Muscle of back (tissue), 11 donors: ENCODE measurements around the gene SLC6A12. TPM values are rescaled to one million over a fixed set of nuclear protein-coding genes. Genes with fewer than 3 reads are reported as not detected.
"Not testable (repeated sequence)": the region's sequence is repeated elsewhere in the genome, so short reads cannot be mapped to it uniquely, and the experiment has no call there.

Source experiments
- DNase-seq, 3 donors: peaks; one replicate each; pipeline versions ENCODE4 v3.0.0 to v3.0.0-alpha.2; 2013
- polyA plus RNA-seq, 10 donors: library from polyadenylated mRNA; unstranded; fragments of 120-200 nt; gene quantifications; one replicate each; pipeline ENCODE4 v1.2.1, GENCODE V29; 2013; ENCODE audit not compliant: insufficient read length in 10 of 10

SLC6A12 gene
- polyA plus RNA-seq, 10 donors: 0.42 to 1.5 (median 0.65) TPM

DNA sequence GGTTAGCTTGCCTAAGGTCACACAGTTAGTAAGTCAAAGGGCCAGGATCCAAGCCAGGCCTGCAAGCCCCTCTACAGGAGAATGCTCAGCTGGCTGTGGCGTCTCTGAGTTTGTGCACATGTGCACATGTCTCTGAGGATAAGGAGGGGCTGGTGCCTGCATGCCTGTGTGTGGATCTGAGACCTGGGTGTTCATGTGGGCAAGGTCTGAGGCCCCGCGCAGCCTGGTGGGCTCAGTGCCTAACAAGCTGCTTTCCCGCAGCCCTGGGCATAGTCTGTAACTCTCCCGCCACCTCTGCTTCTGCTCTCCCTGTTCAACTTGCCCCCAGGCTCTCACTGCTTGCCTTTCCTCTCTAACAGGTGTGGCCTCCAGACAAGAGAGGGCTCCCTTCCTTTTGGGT lies 4.3 kb upstream of the SLC6A12 start:
- no peak for DNase-seq

DNA sequence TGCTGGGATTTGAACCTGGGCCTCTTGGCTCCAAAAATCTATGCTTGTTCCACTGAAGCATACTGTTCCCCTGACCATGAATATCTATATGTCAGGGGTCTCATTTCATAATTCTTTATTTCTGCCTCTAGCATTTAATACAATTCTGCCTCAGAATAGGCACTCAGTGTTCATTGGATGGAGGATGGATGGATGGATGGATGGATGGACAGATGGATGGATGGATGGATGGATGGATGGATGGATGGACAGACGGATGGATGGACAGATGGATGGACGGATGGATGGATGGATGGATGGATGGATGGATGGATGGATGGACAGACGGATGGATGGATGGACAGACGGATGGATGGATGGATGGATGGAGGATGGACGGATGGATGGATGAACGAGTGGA lies 3.1 kb upstream of the SLC6A12 start:
- not testable (repeated sequence) for DNase-seq

DNA sequence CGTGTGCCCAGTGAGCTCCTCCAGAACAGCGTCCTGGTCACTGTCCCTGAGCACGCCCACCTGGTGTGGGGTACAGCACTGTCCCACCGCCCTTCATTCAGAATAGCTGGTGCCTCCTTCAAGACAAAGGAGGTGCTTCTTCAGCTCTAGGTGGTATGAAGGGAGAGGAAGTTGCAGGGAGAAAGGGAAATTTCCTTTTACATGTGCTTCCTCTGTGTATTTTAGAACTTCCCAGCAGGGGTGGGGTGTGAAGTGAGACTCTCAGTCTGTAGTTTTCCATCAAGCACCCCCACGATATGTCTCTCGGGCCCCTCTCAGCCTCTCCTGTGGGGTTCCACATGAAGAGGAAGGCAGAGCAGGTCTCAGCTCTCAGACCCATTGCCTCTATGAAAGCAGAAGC lies 1.2 kb upstream of the SLC6A12 start:
- DNase-seq: no peak

DNA sequence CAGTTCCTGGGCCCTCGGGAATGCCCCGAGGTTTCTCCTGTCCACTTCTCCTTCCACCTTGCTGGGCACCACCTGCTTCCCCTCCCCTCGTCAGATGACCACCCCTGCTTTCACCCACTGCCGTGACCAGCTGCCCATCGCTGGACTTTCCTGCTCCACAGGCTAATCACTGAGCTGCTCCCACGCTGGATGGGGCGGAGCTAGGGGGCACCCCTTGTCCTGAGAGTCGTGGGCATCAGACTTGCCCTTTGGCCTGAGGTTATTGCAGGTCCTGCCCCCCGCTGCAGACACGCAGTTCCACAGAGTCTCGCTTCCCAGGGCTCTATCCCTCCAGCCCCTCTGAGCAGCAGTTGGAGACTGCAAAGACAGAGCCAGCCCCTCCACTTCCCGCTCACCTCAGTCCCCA lies 427 bp downstream of the SLC6A12 start:
- no peak for DNase-seq

DNA sequence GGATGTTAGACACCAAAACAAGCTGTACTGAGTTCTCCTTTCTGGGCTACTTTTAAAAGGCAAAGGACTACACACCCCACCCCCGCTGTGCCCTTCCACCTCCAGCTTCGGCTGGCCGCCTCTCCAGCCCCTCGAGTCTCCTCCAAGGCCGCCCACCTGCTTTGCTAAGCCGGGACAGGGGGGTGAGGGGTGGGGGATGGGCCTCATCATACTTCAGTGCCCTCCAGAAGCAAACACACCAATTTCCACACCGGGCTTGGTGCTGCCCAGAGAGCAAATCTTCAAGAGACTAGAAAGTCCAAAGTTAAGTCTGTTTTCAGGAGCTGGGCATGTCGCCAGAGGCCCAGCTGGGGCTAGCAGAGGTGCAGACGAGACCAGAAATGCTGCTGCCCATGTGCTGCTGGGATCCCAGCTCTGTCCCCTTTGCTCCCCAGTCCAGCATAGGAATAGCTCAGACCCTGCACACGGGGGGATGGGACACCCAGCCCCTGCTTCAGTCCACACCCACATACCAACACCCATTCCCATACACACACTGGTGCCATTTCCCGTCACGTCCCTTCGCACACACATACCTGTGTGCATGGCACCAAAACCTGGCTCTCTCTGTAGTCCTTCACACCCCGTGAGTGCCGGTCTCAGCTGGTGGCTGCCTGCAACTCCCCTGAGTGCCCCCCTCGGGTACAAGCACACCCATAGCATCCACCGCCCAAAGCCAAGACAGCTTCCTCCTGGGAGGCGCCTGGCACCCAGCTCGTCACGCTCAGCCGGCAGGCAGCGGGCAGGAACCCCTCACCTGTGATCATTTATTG lies 1.0 kb downstream of the SLC6A12 start:
- peak in 2 of 3 donors; percentile 27 to 50 for DNase-seq

DNA sequence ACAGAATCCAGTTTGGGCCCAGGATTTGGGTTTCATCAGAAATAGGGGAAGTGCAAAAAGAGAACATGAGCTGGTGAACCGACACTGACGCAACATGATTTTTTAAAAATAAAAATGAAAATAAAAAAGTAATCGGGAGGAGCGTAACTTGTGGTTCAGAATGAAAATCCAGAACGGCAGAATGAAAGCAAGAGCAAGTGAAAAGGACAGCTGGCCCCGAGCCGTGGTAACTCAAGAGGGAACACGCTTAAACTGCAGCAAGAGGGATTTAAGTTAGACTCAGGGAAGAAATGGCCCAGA lies 1.6 kb downstream of the SLC6A12 start:
- DNase-seq: no peak

DNA sequence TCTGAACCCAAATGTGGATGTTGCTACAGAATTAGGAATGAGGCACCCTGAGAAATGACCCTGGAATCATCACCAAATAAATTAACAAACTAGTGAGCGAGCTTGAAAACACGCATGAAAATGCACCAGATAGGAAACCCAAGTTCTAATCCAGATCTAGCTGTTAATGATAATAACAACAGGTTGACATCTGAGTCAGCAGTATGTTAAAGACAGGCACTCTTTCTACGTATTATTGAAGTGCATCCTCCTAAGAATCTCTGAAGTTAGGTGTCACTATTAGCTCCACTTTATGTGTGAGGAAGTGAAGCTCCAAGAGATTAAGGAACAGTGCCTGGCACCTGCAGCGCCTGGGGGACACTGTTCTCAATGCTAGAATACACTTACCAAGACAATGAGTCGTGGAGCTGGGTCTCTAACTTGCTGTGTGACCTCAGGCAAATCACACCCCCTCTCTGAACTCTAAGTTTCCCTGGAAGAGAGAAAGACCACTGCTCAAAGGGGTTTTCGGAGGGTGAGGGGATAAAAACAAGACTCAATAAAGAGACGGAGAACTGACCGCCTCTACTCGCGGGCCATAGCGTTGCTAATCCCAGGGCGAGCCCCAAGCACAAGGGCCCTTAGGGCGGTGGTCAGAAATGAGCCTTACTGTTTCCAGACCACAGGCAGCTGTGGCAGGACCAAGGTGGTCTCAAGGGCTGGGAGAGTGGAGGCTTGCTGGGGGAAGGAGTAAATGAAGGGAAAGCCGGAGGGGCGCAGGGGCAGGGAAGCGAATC lies 2.1 kb downstream of the SLC6A12 start:
- no peak for DNase-seq

DNA sequence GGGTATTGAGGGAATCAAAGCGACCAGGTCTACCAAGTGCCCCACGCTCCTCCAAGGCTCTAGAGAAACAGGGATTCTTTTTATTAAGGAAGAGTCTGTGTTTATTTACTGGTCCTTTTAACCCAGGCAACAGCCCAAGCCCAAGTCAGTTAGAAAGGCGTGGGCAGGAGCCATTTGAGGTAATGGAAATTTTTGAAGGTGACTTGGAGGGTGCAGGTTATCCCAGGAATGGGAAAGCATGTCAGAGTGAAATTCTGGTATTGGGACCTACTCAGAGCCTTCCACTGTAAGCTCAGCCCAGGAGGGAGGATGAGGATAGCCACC lies 2.9 kb downstream of the SLC6A12 start:
- DNase-seq: no peak

DNA sequence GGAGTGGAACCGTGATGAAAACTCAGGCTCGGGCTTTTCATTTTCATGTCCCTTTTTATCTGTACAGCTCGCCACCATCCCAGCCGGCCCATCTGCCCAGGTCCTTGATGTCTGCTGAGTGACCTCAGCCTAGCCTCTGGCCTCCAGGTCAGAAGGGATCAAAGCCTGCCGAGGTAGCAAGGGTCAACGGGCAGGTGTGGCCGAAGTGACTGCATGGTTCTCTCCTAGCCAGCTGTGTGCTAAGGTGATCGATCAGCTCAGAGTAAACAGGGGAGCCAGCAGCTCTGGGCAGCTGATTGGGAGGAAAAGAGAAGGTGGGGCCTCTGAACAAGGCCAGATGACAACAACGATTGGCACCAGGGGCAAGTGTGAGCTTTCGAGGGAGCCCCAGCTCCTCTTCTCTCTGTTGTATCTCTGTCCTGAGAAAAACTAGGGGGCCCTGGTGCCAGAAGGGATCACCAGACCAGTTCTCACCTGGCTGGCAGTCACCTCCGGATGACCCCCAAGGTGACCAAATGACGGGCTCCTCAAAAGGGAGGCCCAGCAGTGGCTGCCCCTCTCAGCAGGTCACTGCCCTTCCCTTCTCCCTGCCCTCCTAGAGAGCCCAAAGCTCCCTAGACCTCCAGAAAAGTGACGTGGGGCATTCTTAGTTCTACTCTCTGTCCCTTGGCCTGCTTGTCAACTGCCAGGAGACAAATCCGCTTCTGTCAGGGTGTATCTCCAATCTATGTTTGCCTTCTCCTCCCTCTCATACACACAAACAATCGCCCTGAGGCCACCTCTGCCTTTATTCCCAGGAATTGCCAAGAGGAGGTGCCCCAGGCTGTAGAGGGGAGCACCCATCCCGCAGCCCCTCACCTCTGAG lies 3.4 kb downstream of the SLC6A12 start:
- DNase-seq: no peak

DNA sequence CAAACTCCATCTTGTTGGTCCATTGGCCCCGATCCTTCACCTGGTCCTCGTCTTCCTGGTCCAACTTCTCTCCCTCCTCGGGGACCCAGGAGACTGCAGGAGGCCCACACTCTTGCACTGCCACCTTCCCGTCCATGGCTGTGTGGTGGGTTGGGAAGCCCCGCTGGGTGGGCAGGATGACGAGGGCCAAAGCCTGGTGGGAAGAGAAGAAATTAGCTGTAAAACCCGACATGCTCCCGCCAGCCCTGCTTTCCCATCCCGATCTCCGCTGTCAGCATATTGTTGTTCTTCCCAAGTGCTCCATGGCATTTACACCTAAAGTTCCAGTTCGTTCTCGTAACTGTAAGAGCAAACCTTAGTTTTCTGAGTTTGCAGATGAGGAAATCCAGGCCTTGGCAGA lies 4.1 kb downstream of the SLC6A12 start:
- no peak for DNase-seq

DNA sequence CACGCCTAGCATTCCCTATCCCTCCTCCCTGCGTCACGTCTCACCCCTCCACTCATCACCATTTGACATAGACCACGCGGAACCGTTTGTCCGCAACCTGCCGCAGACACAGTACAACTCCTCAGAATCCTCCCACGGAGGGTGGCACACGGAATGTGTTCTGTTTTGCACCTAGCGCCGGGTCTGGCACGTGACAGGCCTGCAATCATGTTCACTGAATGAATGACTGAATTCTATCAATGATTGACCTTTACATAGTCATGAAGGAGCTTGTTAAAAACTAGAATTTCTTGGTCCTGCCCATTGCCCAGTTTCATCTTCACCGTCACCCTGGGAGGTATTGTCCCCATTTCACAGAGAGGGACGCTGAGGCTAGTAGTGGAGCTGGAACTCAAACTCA lies 4.7 kb downstream of the SLC6A12 start:
- DNase-seq: no peak

DNA sequence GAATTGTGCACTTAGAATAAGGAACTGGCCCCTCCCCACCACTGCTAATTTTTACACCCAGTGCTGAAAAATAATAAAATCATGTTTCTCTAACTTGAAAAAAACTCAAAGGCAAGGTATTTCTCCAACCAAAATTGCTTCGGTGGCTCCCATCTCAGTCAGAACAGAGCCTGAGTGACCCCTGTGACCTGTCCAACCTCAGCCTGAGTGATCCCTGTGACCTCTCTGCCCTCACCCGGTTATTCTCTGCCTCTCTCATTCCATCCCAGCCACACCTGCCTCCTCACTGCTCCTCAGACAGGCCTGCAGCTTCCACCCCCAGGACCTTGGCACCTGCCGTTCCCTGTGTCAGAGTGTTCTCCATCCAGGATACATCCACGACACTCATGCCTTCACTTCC lies 5.1 kb downstream of the SLC6A12 start:
- no peak for DNase-seq

DNA sequence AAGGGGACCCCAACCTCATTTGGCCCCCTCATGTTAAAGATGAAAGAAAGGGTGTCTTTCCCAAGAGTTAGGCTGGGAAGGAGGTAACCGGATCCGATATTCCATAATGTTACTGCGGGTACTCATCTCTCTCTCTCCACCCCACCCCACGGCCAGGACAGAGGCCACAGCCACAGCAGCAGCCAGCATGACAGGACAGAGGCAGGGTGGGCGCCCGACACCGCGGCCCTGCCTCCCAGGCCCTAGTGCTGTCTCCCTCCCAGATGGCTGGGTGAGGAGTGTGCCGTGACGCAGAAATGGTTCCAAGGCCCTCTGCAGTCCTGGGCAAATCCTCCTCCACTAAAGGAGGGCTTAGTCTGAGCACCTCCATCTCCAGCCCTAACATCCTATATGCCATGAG lies 6.2 kb downstream of the SLC6A12 start:
- DNase-seq: no peak

DNA sequence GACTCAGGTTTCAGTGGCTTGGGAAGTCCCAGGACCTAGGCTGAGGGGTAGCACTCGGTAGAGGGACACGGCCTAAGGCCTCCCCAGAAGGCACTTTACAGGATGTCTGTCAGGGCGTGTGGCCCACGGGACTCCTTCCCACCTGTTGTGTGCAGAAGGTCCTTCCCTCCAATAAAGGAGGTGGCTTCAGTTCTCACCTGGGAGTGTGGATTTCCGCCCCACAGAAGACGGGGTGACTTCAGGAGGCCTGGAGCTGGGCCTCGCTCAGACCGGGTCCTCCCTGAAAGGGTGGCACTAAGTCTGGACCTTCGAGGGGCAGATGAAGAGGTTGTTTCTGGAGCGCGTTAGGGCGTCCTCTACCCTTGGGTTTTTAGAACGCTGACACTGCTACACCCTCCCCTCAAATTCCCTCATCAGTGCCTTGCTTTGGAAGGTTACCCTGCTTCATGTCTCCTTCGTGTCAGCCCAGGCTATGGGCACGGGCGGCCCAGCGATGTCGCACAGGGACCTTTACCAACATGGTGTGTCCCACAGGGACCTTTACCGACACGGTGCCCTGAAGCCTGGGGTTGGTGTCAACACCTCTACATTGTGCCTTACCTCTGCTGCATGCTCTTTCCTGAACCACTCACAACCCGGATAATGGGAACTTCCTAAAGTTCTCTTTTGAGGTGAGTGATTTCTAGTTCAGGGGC lies 7.1 kb downstream of the SLC6A12 start:
- DNase-seq: no peak

DNA sequence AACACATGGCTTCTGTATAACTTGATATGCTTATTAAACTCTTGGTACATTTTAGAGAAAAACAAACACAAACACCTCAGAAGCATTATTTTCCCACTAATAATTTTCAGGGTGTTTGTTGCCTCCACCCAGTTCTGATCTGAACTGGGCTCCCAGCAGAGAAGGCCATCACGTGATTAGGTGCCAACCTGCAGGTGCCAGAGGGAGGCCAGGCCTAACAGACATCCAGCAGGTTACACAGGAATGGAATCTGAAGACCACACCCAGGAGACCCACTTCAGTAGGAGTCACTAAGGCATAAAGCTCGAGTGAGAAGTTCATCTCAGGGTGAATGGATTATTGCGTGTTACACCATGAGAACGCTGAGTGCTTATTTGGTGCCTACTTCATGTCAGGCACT lies 8.9 kb downstream of the SLC6A12 start:
- no peak for DNase-seq

DNA sequence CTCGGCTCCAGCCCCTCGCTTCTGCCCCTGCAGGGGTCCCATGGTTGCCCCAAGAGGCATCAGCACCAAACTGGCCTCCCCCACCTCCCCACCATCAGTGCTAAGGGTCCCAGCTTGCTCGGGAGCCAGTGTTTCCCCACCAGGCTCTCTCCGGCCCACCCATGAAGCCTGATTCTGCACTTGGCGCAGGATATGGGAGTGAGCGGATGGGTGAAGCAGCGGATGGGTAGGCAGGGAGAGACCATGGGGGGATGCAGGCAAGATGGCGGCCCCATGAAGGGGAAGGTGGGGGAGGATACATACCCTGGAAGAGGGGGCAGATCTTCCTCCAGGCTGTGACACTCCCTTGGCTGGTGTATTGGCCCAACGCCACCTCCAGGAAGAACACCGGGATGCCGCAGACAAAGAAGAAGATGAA lies 9.7 kb downstream of the SLC6A12 start:
- DNase-seq: no peak

DNA sequence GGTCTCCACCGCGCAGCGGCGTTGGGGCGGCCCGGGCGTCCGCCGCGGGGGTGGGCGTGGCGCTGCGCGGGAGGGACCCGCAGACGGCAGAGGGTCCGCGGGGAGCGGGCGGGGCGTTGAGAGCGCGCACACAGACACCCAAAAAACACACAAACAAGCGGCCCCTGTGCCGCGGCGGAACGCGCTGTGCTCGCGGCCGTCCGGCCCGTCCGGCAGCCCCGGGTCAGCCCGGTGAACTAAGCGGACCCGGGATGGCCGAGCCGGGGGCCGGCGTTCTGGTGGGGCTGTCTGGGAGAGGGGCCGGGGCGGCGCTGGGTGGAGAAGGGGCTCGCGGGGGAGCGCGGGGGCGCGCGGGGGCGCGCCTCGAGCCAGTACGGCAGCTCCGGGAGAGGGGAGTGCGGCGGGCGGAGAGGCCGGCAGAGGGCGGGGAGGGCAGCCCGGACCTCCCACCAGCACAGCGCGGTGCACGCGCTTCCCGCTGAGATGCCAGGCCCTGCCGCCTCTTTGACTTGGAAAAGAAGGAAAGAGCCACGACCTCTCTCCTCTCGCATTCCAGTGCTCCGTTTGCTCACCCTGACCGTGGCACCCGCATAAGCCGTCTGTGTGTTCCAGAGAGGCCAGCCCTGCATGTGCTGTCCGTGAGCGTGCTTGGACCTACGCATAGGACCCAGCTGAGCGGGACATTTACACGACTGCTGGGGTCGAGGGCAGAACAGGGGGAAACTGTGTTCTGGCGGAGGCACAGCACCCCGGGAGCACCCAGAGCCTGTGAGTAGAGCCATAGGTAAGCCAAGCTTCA lies 10.3 kb downstream of the SLC6A12 start:
- DNase-seq: peak in 2 of 3 donors; percentile 28 to 51

DNA sequence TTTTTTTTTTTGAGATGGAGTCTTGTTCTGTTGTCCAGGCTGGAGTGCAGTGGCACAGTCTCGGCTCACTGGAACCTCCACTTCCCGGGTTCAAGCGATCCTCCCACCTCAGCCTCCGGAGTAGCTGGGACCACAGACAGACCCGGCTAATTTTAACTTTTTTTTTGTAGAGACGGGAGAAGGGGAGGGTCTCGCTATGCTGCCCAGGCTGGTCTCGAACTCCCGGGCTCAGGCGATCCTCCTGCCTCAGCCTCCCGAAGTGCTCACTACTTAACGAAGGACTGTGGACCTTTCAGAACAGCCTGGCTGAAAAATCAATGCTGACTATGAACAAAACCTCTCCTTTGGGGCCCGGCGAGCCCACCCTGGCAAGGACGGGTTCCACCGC lies 10.9 kb downstream of the SLC6A12 start:
- no peak for DNase-seq

DNA sequence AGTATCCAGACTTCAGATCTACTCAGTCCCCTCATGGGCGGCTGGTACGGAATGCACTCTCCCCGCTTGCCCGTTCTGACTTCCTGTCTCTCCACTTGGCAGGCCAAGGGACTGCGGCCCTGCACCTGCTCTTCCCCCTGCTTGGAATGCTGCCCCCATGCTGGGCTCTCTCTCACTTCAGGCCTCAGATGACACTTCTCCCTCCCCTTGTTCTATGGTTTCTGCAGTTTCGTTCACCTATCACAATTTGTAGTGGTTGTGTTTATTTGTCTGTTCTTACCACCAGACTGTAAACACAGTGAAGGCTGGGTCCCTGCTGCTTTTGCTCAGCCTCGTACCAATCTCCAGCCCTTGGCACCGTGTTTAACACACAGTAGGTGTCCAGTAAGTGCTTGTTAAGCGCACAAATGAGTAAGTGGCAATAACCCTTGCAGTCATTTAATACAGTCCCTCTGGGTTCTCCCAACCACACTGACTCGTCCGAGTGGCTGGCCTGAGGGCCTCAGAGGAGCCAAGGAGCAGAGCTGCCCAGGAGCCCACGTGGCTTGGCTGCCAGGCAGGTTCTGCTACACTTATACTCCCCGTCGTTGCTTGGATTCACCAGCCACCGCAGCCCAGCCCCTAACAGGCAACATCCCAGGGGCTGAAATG lies 11.8 kb downstream of the SLC6A12 start:
- peak in 1 of 3 donors; percentile 18 for DNase-seq

DNA sequence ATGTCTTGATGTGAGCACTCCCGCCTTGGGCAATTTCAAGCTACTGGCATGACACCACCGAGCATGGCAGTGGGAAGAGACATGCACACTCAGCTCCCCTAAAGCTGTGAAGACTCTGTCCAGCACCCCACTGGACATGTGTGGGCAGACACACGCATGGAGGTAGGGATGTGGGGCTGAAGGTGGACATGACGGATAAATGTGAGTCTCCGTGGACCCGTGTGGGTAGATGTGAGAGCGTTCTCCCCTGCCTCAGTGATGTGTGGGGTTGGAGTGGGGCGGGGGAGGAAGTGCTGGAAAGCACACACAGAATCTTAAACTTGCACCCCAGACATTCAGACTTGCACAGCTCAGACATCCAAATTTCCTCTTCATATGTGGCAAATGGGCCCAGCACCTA lies 12.6 kb downstream of the SLC6A12 start:
- no peak for DNase-seq

DNA sequence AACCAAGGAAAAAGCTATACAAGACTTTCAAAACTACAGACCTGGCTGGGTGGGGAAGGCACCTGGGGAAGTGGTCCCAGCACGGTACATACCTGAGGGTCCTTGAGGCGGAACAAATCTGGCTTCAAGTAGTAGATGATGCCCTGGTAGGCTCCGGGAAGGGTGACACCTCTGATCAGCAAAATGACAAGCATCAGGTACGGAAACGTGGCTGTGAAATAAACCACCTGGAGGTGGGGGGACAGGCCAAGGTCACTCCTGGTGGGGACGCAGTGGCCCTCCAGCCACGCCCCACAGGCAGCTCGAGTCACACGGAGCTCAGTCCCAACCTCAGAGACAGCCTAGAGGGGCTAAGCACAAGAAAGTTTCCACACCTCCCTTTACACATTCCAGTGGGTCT lies 15.3 kb downstream of the SLC6A12 start:
- DNase-seq: no peak
